GM20431 (cell line): Measurements from ENCODE around the gene ZP1.

Source experiments
- in situ Hi-C: fragments of 300-500 bp; cut with MseI, MboI; formaldehyde crosslinking; loops from one replicate; pipeline ENCODE4 v1.15.0; 2020; ENCODE audit warnings: low sequenced_read_pairs; ENCODE audit not compliant: unreplicated experiment

The ZP1 gene

GRCh38 chr11:60873533-60873932, 6.2 kb downstream of the ZP1 start:
- in situ Hi-C loops = no loop called here

DNA sequence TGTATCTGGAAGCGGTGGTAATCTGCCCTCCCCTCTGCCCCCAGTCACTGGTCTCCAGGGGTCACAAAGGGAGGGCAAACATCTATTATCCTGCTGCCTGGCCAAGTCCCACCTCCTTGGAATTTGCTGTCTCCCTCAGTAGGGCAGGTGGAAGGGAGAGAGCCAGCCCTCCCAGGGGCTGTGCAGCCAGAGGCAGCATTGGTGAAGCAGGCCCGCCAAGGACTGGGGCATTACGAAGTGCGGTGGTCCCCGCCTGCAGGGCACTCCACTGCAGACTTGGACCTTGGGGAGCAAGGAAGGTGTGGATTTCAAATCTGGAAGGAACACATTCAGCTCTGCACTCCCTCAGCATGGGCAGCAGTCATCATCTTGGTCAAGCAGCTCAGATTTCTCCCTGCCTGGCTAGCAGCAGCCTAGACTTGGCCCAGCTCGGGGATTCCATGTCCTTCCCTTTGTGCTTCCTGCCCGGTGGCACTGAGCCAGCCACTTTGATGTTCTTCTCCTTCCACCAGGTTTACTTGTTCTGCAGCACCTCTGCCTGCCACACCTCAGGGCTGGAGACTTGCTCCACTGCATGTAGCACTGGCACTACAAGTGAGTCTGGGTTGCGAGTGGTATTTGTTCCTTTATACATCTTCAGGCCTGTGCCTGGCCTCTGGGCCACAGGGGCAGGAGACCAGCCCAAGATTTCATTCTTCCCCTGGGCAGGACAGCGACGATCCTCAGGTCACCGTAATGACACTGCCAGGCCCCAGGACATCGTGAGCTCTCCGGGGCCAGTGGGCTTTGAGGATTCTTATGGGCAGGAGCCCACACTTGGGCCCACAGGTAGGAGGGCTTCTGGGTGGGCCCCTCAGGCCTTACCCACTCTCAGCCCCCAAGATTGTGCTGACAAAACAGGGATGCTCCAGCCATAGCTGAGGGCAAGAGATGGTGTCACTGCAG, 7.4 kb downstream of the ZP1 start:
- in situ Hi-C loops = no loop called here

DNA sequence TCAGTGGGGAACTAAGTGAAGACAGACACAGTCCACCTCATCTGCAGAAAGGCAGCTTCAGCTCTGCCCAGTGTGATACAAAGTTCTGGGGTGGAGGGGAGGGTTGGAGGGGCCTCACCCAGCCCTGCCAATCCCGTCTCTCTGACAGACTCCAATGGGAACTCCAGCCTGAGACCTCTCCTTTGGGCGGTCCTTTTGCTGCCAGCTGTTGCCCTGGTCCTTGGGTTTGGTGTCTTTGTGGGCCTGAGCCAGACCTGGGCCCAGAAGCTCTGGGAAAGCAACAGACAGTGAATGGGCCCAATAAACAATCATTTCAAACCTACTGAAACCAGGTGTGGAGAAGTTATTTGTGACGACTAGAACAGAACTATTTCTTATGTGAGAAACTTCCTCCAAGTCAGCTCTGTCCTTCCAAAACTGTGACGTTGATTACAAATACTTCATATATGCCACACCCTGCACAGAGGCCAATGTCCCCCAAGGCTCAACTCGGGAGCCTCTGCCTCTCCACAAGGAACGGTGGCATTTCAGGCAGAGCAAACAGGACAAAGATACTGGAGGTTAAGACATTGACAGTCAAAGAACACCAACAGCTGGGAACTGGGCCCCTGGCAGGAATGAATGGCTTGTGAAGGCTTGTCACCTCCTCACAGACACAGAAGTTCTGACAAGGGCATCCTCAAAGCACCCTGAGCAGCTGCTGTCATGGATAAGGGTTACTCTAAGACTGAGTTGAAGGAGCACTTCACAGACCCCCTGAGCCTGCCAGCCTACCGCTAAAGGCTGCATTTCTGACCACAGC, 8.2 kb downstream of the ZP1 start:
- in situ Hi-C loops = no loop called here

GRCh38 chr11:60876168-60876485, 8.8 kb downstream of the ZP1 start:
- in situ Hi-C loops = no loop called here

GRCh38 chr11:60878245-60879101, 11.1 kb downstream of the ZP1 start:
- in situ Hi-C loops = no loop called here

DNA sequence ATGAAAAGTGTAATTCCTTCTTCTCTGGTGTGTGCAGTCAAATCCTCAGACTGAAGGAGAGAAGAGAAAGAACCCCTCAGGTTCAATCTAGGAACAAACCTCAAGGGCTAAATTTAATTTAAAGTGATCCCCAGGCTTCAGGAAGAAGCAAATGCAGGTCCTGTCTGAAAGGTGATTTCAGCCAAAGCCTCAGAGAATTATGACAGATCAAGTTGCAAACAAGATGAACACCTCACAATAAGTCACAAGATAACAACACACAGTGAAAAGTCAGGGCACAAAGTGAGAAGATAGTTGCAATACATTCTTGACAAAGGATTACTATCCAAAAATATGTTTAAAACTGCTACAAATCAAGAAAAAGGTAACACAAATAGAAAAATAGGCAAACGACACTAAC, 11.8 kb downstream of the ZP1 start:
- in situ Hi-C loops = no loop called here

DNA sequence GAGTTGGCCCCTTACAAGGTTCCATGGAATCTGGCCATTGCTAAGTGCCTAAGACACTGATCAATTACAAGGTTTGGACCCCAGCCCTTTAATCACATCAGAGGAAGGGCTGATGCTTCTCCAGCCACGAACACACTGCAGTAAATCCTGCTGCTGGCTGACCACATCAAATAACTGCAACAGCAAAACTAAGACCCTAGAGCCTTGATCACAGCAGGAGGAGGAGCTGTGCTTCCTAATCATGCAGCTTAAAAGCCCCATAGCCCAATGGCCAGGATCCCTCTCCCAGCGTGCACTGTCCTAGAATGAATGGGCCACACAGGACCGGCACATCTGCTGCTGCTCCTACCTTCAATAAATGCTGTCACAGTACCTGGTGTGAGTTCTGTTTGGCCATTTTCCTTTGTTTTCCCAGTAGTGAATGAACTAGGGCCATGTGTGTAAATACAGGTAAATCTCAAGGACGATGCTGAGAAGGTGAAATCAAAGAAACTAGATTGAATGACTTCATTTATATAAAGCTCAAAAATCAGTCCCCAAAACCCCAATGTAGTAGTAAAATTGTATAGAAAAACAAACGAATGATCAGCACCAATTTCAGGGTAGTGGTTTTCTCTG, 12.7 kb downstream of the ZP1 start:
- in situ Hi-C loops = no loop called here

GRCh38 chr11:60880643-60881282, 13.4 kb downstream of the ZP1 start:
- in situ Hi-C loops = no loop called here

GRCh38 chr11:60887556-60887955, 20.2 kb downstream of the ZP1 start:
- in situ Hi-C loops = no loop called here

- in situ Hi-C loops = no loop called here
Observed at GRCh38 chr11:60889869-60890311, 22.5 kb downstream of the ZP1 start.

DNA sequence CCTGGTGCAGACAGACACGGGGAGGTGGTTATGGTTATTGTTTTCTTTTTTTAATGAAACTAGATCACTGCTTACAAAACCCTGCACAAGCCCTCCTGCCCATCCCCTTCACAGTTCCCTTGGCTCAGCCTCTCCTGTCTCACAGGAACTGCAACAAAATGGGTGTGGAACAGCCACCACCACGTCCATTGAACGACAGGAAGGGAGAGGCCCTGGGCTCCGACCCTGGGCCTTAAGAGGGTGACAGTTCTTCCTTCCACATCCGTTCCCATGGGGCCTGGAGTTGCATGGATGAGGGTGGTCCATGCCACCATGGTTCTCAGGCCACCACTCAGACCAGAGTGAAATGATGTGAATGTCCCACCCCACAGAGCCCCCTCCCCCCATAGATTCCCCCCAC, 23.4 kb downstream of the ZP1 start:
- in situ Hi-C loops = no loop called here

- in situ Hi-C loops = no loop called here
Observed at GRCh38 chr11:60891103-60891741, 23.9 kb downstream of the ZP1 start.

- in situ Hi-C loops = no loop called here
Observed at GRCh38 chr11:60895687-60896086, 28.3 kb downstream of the ZP1 start.

DNA sequence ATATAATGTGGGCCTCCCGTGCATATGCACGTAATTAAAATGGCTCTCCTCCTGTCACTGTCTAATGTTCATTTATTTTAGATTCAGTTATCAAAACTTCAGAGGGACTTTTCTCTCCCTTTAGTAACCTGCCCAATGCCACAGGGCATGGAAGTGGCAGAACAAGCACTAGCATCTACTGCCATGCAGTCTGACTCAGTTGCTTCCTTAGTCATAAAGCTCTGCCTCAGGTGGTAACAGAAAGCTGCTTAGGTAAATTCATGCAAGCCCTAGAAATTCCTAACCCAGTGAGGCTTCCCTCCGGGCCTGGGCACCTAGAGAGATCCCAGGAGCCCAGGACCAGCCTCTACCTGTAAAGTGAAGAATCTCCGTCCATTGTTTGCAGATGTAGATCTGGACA, 30.2 kb downstream of the ZP1 start:
- in situ Hi-C loops = no loop called here

GRCh38 chr11:60899046-60899936, 31.9 kb downstream of the ZP1 start:
- in situ Hi-C loops = no loop called here

DNA sequence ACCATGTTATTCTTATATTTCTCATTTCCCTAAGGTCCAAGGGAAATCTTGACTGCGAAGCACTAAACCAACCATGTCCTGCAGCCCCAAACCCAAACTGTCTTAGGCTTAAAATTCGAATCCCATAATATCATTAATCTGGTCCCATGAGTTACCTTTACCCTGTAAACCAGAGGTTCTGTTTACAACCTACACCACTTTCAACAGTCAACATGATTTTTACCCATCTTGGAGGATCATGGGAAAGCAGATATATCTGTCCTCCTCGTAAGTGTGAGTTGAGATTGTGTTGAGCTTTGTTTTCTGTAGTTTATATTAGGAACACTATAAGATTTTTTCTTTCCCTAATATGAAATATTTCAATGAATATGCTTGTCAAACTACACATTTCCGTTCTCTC, 32.6 kb downstream of the ZP1 start:
- in situ Hi-C loops = no loop called here

DNA sequence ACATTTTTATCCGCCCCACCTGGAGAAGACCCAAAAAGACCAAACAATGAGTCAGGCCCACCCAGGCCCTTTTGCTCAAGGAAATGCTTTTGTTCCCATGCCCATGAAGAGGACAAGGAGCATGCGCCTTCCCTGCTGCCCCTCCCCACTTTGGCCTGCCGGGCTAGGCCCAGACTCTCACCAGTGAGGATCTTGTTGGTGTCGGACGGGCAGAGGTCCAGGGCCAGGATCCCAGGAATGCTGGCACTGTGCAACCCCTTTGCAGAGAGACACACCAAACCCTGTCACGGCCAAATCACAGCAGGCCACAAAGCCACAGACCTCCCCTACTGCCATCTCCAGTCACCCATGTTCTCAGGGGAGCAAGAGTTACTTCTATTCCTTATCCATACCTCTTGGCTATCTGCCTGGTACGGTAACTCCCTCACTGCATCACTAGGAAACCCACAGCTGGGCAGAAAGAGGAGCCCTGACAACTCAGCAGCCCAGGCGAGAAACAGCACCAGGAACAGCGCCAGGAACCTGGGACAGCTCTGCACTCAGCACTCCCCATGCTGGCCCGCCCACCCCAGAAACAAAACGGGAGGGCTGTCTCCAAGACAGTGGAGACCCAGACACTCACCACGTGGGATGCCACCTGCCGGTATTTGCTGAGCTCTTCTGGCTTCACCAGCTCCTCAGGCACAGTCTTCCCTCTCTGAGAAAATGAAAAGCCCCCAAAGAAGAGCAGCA, 33.5 kb downstream of the ZP1 start:
- in situ Hi-C loops = no loop called here
